HG03469 (cell line): ENCODE results near the gene CDH7.

Experiments used
- ATAC-seq: cut with Tn5 transposase; IDR thresholded peaks from one replicate; pipeline ENCODE4 v1.9.1; 2021; ENCODE audit warnings: mild to moderate bottlenecking, moderate library complexity, moderate number of reproducible peaks; ENCODE audit not compliant: unreplicated experiment

The CDH7 gene

GRCh38 chr18:65768120-65768778 is 17.4 kb downstream of the CDH7 start:
- no peak for ATAC-seq

DNA sequence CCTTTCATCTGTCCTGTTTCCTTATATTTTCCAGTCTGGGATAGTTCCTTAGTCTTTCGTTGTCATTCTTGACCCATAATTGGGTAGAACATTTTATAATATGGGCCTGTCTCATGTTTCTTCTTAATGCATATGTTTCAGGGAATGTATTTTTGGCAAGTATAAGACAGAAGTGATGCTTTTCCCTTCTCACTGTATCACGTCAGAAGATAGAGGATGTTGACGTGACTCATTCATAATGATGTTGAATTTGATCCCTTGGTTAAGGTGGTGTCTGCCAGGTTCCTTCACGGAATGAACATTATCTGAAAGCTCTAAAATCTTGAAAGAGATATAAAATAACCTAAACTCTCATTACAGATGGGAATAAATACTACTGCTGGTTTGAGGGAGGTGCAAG is 18.8 kb downstream of the CDH7 start:
- ATAC-seq, result no peak

DNA sequence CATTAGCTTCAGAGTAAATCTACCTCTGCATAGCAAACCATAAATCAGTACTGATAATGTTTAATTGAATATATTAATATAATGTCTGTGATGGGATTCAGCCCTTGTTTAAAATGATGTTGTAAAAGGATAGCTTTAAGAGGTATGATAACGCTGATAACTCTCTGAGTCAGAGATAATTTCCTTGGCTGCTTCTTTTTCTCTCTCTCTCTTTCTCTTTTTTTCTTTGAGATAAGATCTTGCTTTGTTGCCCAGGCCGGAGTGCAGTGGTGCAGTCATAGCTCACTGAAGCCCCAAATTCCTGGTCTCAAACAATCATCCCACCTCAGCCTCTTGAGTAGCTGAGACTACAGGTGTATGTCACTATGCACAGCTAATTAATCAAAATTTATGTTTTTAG is 35.7 kb downstream of the CDH7 start:
- no peak for ATAC-seq

DNA sequence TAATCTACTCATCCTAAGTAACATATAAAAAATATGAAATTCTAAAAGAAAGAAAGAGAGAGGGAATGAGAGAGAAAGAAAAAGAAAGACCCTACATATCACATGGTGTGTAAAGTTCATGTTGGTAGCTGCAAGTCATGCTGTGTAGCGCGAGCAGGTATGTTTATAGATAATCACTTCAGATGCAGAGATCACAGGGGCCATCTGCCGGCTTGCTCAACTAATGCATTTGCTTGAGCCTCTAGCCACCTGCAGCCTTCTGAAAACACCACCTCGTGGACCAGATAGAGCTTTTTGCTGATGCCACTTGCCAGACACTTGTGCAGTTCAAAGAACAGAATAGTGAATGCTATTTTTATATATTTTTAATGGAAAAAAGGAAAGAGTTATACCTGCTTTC is 37.6 kb downstream of the CDH7 start:
- no peak for ATAC-seq

DNA sequence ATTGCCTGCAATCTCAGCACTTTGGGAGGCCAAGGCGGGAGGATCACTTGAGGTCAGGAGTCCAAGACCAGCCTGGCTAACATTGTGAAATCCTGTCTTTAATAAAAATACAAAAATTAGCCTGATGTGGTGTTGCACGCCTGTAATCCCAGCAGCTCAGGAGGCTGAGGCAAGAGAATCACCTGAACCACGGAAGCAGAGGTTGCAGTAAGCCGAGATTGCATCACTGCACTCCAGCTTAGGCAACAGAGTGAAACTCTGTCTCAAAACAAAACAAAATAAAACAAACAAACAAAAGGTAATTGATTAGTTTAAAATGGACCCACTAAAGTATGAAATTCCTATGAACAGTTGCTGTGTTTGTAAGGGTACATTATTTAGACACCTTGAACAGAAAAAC is 39.8 kb downstream of the CDH7 start:
- no peak for ATAC-seq

GRCh38 chr18:65791719-65792118 is 40.9 kb downstream of the CDH7 start:
- no peak for ATAC-seq

DNA sequence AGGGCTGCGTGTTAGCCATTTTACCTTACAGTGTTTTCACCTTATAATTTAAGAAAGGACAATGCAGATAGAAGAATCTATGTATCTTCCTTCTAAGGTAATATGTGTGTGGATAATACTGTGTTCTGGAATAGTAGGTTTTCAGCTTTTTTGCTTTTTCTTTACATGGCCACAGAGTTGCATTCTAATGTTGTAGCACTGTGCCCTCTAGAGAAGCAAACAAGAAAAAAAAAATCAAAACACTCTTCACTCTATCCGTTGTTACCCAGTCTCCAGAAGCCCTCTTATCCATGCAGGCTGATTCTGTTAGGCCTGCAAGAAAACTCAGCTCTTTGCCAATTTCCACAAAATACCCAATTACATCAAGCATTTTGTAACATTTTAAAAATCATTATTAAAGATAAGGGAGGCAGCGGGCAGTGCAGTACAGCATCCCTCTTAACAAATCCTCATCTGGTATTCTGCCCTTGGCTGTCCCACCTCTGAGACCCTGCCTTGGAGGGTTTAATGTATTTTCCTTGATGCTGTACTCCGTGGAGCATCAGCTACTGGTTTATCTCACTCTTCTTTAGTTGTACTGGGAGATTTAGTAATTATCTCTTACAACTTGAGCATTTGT is 41.8 kb downstream of the CDH7 start:
- ATAC-seq, result no peak

- no peak for ATAC-seq
Observed at GRCh38 chr18:65808759-65809158, 57.9 kb downstream of the CDH7 start.

DNA sequence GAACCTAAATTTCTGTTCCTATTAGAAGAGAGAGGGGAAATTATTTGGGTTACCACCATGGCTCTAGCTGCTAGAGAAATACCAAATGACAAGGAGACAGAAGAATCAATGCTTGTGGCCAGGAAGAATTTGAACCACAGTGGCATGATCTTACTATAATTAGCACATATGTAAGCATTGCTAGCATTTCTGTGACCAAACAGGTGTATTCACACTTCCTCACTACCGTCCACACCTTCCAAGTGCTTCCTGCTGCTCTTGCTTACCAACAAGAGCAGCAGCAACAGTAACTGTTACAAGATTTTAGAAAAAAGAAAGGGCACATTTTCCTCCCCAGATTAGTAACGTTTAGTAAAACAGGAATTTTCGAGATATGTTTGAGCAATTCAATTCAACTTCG is 60.5 kb downstream of the CDH7 start:
- ATAC-seq, result no peak

GRCh38 chr18:65815506-65815905 is 64.7 kb downstream of the CDH7 start:
- ATAC-seq, result no peak

- no peak for ATAC-seq
Observed at GRCh38 chr18:65817178-65817577, 66.4 kb downstream of the CDH7 start.

- ATAC-seq, result no peak
Observed at GRCh38 chr18:65821911-65822310, 71.1 kb downstream of the CDH7 start.

DNA sequence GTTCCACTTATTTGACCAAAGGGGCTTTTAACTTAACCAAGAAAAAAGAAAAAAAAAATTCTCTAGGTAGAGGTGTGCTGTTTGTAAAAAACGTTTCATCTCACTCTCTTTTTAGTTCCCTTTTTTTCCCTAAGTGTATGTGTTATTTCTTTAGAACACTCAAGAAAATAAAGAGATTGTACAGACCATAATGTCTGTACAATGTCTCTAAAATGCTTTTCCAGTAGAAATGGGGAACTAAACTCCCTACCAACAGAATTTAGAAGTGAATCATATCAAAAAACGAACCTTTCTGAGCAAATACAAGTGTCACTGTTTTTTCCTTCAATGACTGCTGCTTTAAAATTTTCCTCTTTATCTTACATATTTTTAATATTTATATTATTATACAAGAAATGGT is 72.0 kb downstream of the CDH7 start:
- ATAC-seq, result no peak

DNA sequence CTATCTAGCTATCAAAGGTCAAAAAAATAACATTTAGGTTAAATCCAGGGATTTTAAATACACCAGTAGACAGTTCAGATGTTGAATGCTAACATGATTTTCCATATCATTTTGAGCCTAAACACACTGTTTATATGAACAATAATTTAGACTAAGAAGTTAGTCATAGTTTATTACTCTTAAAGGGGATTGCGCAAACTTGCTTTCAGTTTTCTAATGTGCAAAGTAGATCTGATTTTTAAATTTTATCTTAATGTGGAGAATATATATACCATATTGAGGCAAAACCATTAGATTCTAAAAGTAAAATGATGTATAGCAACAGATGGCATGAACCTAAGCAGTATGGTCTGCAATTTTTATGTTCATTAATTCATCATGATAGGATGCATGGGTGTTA is 76.6 kb downstream of the CDH7 start:
- no peak for ATAC-seq

- no peak for ATAC-seq
Observed at GRCh38 chr18:65835881-65836280, 85.1 kb downstream of the CDH7 start.

GRCh38 chr18:65846107-65846506 is 95.3 kb downstream of the CDH7 start:
- no peak for ATAC-seq

- no peak for ATAC-seq
Observed at GRCh38 chr18:65852273-65852672, 101.5 kb downstream of the CDH7 start.

DNA sequence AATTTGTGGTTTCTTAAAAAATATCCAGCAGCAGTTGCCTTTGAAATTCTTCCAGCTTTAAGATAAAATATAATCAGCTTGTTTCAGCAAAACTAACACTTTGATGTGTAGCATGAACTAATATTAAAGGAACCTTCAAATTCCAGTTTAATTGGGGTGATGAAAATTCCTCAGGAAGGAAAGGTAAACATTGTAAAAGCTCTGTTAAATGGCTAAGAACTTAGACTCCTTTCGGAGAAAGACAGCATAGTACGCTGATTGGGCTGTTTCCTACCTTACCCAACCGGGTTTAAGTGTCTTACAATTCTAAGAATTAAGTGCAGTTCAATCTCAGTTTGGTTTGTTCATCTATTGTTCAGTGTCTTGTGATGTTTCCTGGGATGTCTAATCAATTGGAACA is 108.3 kb downstream of the CDH7 start:
- ATAC-seq, result no peak

DNA sequence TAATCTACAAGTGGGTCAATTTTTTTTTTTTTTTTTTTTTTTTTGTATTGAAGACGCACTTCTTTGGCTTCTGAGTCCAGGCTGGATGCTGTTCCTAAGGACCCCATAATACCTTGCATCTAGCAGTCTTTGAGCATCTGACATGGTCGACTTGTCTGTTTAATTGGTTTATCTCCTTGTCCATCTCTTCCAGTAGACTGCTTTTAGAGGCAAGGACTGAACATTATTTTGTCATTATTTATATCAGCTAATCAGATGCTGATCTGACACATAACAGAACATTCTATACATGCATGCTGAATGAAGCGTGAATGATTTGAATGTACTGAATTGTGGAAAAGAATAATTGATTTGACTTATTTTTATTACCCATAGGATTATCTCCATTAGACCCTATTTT is 118.7 kb downstream of the CDH7 start:
- no peak for ATAC-seq

GRCh38 chr18:65876310-65876709 is 125.5 kb downstream of the CDH7 start:
- ATAC-seq, result no peak

- no peak for ATAC-seq
Observed at GRCh38 chr18:65897292-65897691, 146.5 kb downstream of the CDH7 start.

DNA sequence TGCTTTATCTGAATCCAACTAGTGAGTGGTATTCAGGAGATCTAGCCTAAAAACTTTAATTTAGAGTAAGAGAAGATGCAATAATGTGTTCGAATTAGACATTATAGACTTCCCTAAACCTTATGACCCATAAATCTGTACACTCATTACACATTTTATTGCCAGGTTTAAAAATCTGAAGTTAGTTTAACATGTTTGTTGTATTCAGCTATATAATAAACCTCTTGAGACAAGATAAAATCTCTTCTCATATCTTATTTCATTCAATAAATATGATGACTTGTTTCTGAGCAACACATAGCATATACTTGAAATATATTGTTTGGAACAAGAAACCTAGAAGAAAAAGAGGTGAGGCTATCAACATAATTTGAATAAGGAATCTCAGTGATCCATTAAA is 150.7 kb downstream of the CDH7 start:
- ATAC-seq, result no peak

DNA sequence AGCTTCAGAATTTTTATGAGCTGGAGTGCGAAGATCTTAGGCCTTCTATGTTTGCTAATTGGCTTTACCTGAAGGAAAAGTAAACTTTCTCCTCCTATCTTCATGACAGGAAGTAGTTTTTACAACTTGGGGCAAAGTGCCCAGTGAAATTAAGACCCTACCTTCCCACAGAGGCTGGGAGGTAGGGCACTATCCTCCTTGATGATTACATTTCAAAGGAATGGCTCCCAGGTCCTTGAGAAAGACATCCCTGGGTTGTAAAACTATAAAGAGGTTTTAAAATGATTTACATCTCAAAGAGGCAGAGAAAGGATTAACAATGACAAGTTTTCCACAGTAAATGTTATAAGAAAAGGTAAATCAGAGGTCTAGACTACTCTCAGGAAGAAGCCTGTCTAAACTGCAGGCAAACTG is 155.8 kb downstream of the CDH7 start:
- ATAC-seq, result no peak
